ENCODE results near the gene CD55. TPM values are rescaled to one million over a fixed set of nuclear protein-coding genes. Genes with fewer than 3 reads are reported as not detected.

CD55 gene
- total and polyA plus RNA-seq, 2 experiments from 2014 or later: 16.7 to 18.5 TPM

- TF ChIP-seq CREB1 (CRISPR knock-in tag; IDR thresholded peaks at IDR 0.05; ENCODE audit: low read depth): no peak
- TF ChIP-seq JUNB (IDR thresholded peaks at IDR 0.05; ENCODE audit: unreplicated experiment): no peak
- no peak for TF ChIP-seq REST (IDR thresholded peaks at IDR 0.05; ENCODE audit: unreplicated experiment)
- no peak for TF ChIP-seq ZNF114 (CRISPR knock-in tag; IDR thresholded peaks at IDR 0.05)
- TF ChIP-seq CTCF (conservative IDR thresholded peaks at IDR 0.05; ENCODE audit: low read depth in 2 of 2): no peak
- TF ChIP-seq ETS1 (IDR thresholded peaks at IDR 0.05): no peak
- TF ChIP-seq STAT1 (IDR thresholded peaks at IDR 0.05; ENCODE audit: unreplicated experiment): no peak
- TF ChIP-seq POLR2AphosphoS5 (IDR thresholded peaks at IDR 0.05; ENCODE audit: low read depth): no peak
- no peak for TF ChIP-seq ZNF331 (CRISPR knock-in tag; IDR thresholded peaks at IDR 0.05; ENCODE audit: low read depth)
- TF ChIP-seq NANOG (IDR thresholded peaks at IDR 0.05; ENCODE audit: borderline replicate concordance): no peak
- no peak for TF ChIP-seq EZH2phosphoT487 (IDR thresholded peaks at IDR 0.05; ENCODE audit: unreplicated experiment)
- Mint-ChIP-seq H3K4me1 (no peaks in the 10 kb centered on the region), H3K4me3 (no peak overlapping the region), H3K36me3 (ENCODE audit: low read depth) (peaks cover 46% of the 10 kb centered on the region), H3K27ac (peak overlapping the region; percentile 5; the same call in 1 of the 2 replicates), H3K27me3 (ENCODE audit: insufficient read depth, low read depth, poor library complexity) (peaks cover 6% of the 10 kb centered on the region), H3K9me3 (no peaks in the 10 kb centered on the region)
- no peaks in the 10 kb centered on the region for H3F3A ChIP-seq (replicated peaks; ENCODE audit: low read depth)
- H4K20me1 ChIP-seq (replicated peaks; ENCODE audit: insufficient read depth): peaks cover 5% of the 10 kb centered on the region
- H3K4me1 ChIP-seq (ENCODE audit: insufficient read depth): no peaks in the 10 kb centered on the region
- no peak for DNase-seq (ENCODE audit: low spot score)
- H3K4me2 ChIP-seq: no peak overlapping the region
- peaks cover 4% of the 10 kb centered on the region for H3K79me2 ChIP-seq (replicated peaks; ENCODE audit: insufficient read depth)
- peaks cover 28% of the 10 kb centered on the region; the same call in 1 of the 2 replicates for H3K36me3 ChIP-seq (ENCODE audit: insufficient read depth)
- no peaks in the 10 kb centered on the region for H3K9me2 ChIP-seq (ENCODE audit: insufficient read depth)
- no peak overlapping the region for H2AFZ ChIP-seq
- no peaks in the 10 kb centered on the region for H3K27me3 ChIP-seq (ENCODE audit: insufficient read depth)
- no peak overlapping the region for H3K27ac ChIP-seq (ENCODE audit: low read depth)
- no peak for ATAC-seq
- no peak overlapping the region for H3K4me3 ChIP-seq
Observed at GRCh38 chr1:207328004-207328403, 6.5 kb downstream of the CD55 start.

All from GM23338 (cell line).